Mononuclear cell (primary cell): ENCODE data around the gene AP2A2. TPM values are rescaled to one million over a fixed set of nuclear protein-coding genes. Genes with fewer than 3 reads are reported as not detected.

Experiments used
- H3K27me3 ChIP-seq: 2 replicates; pipeline ENCODE4 v1.6.0; 2011; ENCODE audit warnings: low read length, control low read depth; ENCODE audit not compliant: insufficient read depth
- H3K4me1 ChIP-seq: 2 replicates; pipeline ENCODE4 v1.5.1; 2011; ENCODE audit warnings: mild to moderate bottlenecking, low read length, control low read depth; ENCODE audit not compliant: insufficient read depth
- H3K4me3 ChIP-seq: 2 replicates; pipeline ENCODE4 v1.5.1; 2011; ENCODE audit warnings: mild to moderate bottlenecking, low read length, moderate library complexity
- H3K9me3 ChIP-seq: 2 replicates; pipeline ENCODE4 v1.5.1; 2011; ENCODE audit warnings: low read depth, mild to moderate bottlenecking, control low read depth, low read length
- total RNA-seq: library from RNA; depleted of rRNA; stranded (reverse); fragments of >200 nt; gene quantifications from one replicate; pipeline ENCODE4 v1.2.3, GENCODE V29; 2012

The AP2A2 gene
- total RNA-seq, 1 donor = 40.0 TPM

DNA sequence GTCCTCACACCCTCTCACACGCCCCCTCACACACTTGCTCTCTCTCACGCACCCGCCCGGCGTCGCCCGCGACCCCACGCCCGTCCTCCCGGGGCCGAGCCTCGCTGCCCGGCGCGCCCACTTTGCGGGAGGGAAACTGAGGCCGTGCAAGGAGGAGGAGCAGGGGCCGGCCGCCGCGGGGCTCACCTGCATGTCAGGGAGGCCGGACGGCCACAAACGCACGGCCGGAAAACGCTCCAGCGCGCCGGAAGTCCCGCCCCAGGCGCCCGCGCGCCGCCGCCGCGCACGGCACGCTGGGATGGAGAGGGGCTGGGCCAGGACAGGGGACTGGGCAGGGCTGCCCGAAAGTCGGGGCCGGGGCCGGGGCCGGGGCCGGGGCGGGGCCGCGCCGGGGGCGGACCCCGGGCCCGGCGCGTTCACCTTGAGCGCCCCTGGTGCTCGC is 15.1 kb upstream of the AP2A2 start, which contains the start of gene CHID1:
Gene CHID1, minus strand, starts transcription at position 222 of the 442 bp plus-strand sequence. CDS start 5,994 bp downstream, outside the sequence.
- H3K9me3 ChIP-seq = no peaks in the 10 kb centered on the region
- peak within 1 kb of the TSS; percentile 61 for H3K4me3 ChIP-seq
- H3K4me1 ChIP-seq = peaks cover 17% of the 10 kb centered on the region
- no peaks in the 10 kb centered on the region for H3K27me3 ChIP-seq

DNA sequence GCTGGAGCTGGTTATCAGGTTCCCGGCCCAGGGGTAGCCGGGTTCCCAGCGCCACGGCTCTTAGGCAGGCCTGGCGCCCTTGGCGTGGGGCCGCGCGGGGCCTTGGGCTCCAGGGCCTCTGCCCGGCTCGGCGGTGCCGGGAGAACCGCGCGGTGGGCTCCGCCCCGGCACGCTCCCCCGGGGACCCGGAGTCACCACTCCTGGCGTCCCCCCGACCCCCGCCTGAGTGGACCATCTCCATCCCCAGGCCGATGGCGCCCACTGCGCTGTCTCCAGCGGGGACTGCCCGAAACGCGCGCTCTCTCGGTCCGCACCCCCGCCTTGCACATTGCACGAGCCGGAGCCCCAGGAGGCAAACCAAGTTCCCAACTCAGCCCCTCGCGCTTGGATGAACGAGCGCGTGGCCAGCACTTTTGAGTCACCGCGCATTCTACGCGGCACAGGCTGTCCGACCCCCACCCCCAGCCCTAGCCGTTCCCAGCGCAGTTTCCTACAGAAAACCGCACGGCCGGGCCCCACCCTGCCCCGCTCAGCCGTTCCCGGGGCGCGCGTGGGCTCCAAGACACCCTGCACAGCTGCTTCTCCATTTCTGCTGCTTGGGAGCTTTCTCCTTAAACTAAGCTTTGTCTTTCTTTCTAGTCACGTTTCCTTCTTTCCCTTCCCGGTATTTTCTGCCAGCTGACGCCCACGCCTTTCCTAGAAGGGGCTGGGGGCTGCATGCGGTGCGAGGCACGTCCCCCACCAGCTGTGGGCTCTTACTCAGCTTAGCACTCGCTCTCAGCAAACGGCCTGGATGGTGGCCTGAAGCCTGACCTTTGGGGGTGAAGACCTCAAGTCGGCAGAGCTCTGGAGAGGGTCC is 14.4 kb upstream of the AP2A2 start:
- H3K4me3 ChIP-seq = peak overlapping the region; percentile 61
- peaks cover 17% of the 10 kb centered on the region for H3K4me1 ChIP-seq
- H3K9me3 ChIP-seq = no peaks in the 10 kb centered on the region
- H3K27me3 ChIP-seq = no peaks in the 10 kb centered on the region

DNA sequence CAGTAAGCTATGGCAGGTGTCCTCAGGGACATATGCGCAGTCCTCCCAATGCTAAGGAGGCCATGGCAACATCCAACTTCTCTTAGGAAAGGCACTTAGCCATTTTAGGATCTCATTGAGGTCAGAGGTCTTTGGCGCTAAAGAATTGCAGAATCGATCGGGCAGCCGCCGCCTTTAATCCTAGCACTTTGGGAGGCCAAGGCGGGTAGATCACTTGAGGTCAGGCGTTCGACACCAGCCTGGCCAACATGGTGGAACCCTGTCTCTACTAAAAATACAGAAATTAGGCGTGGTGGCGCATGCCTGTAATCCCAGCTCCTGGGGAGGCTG is 13.8 kb upstream of the AP2A2 start:
- Histone ChIP-seq H3K27me3 (no peaks in the 10 kb centered on the region), H3K4me1 (peaks cover 17% of the 10 kb centered on the region), H3K4me3 (no peak overlapping the region), H3K9me3 (no peaks in the 10 kb centered on the region)

DNA sequence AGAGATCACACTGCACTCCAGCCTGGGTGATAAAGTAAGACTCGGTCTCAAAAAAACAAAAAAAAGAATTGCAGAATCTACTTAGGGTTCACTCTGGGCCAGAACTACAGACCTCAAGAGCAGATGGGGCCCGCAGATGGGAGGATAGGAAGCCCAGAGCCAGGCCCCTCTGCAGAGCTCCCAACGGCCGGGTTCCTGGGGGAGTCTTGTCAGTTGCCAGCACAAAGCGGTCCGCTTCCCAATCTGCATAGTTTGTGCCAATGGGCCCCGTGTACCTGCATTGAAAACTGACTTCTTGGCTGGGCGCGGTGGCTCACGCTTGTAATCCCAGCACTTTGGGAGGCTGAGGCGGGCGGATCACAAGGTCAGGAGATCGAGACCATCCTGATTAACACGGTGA is 13.4 kb upstream of the AP2A2 start:
- H3K9me3 ChIP-seq = no peaks in the 10 kb centered on the region
- no peak overlapping the region for H3K4me3 ChIP-seq
- peaks cover 17% of the 10 kb centered on the region for H3K4me1 ChIP-seq
- no peaks in the 10 kb centered on the region for H3K27me3 ChIP-seq

DNA sequence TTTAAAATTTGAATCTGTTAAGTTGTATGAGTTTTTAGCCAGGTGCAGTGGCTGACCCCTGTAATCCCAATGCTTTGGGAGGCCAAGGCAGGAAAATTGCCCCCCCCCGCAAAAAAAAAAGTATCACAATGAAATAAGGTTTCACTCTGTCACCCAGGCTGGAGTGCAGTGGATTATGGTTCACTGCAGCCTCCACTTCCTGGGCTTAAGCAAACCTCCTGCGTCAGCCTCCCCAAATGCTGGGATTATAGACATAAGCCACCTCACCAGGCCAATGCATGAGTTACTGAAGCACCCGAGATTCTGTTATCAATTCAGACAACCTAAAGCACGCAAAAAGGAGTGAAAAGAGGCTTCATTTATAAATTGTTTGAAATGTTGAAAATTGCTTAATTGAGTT is 12.6 kb upstream of the AP2A2 start:
- Histone ChIP-seq H3K4me1 (peaks cover 17% of the 10 kb centered on the region), H3K4me3 (no peak overlapping the region), H3K27me3 (no peaks in the 10 kb centered on the region)

DNA sequence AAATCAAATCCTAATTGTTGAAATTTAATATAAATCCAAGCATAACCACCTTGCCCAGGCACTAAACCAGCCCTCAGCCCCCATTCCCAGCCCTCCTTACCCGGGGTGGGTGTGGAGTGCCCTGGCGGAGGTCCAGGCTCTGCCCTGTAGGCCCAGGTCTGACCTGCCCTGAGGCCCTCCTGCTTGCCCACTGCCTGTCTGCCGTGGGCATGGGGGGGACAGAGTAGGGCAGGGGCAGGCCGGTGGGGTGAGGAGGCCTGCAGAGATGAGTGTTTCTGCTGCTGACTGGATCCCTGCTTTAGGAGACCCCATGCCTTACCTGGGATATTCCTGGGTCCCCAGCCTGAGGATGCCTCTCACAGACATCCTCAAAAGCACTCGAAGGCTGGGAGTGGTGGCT is 11.5 kb upstream of the AP2A2 start:
- Histone ChIP-seq H3K9me3 (no peaks in the 10 kb centered on the region), H3K27me3 (no peaks in the 10 kb centered on the region), H3K4me1 (peaks cover 17% of the 10 kb centered on the region), H3K4me3 (no peak overlapping the region)

More for the DNA sequence above, 12.6 kb upstream of the AP2A2 start:
- H3K9me3 ChIP-seq = no peaks in the 10 kb centered on the region

DNA sequence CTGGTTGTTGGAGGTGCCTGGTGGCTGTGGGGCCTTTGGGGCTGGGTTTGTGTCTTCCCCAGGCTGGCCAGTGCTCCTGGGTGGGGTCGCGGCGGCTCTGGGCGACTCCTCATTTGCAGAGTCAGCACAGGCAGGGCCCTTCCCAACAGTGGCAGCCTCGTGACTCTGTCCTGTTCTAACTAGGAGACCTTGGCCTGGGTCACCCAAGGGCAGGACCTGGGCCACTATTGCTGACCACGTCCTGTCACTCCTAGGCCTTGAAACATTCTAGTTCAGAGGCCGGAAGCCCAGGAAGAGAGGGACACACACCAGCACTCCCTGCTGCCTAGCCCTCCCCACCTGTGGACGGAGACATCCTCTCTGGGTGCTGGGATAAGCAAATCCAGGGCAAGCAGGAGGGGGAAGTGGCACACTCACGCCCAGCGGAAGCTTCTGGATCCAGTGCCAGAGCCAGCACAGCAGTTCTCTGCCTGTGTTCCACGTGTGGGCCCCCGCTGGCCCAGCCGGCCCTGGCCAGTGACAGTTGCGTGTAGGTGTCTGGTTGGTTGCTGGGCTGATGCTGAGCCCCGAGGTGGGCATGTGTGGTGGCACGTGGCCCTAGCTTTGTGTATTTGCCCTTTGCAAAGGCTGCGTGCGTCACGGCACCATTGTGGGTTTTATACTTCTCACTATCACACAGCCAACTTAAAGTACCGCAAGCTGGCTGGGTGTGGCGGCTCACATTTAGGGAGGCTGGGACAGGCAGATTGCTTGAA is 10.7 kb upstream of the AP2A2 start:
- Histone ChIP-seq H3K27me3 (no peaks in the 10 kb centered on the region), H3K4me1 (peaks cover 9% of the 10 kb centered on the region), H3K9me3 (no peaks in the 10 kb centered on the region), H3K4me3 (no peak overlapping the region)

DNA sequence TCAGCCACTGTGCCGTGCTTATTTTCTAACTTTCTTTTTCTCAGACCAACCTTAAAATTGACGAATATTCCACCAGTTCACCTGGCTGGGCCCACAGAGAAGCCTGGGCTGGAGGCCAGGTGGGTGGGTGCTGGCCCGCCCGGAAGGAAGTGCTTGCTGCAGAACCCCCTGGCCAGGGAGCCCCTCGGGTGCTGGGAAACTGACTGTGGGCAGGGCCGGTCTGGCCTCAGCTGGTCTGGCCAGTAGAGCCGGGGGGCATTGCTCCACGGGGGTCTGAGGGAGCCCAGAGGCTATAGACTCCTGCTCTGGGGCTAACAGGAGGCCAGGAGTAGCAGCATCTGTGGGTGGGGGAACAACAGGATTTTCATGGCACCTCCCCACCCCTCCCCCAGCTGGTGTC is 8.2 kb upstream of the AP2A2 start:
- Histone ChIP-seq H3K27me3 (no peaks in the 10 kb centered on the region), H3K4me3 (no peak overlapping the region), H3K9me3 (no peaks in the 10 kb centered on the region), H3K4me1 (no peaks in the 10 kb centered on the region)

DNA sequence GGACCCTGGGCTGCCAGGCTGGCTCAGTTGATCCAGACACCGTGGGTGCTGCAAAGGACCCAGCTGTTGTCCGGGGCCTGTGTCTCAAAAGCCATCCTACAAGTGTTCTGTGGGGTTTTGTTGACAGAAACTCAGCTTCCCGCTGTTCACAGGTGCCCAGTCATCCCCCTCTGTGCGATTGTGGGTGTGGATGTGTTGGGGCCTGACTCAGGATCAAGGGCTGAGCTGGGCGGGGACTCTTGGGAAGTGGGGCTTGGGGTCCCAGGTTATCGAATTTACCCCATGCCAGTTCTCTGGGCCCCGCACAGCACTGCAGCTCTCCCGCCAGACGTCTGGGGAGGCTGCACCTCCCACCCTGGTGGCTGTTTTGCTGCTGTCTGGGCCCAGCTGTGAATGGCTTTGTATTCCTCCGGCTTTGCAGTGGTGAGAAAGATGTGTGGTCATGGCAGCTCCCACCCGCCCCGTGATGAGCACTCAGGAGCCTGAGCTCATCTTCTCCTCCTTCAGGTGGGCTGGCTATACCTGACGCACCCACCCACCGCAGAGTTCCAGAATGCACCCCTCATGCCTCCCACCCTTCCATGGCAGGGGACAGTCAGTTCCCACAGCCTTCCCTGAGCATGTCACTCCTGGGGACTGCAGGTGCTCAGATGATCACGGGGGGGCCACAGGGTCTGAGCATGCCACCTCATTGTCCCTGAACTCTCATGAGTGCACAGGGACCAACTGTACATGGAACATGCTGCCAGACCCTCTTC is 3.6 kb upstream of the AP2A2 start:
- Histone ChIP-seq H3K9me3 (no peaks in the 10 kb centered on the region), H3K27me3 (no peaks in the 10 kb centered on the region), H3K4me1 (peaks cover 12% of the 10 kb centered on the region), H3K4me3 (no peak overlapping the region)

DNA sequence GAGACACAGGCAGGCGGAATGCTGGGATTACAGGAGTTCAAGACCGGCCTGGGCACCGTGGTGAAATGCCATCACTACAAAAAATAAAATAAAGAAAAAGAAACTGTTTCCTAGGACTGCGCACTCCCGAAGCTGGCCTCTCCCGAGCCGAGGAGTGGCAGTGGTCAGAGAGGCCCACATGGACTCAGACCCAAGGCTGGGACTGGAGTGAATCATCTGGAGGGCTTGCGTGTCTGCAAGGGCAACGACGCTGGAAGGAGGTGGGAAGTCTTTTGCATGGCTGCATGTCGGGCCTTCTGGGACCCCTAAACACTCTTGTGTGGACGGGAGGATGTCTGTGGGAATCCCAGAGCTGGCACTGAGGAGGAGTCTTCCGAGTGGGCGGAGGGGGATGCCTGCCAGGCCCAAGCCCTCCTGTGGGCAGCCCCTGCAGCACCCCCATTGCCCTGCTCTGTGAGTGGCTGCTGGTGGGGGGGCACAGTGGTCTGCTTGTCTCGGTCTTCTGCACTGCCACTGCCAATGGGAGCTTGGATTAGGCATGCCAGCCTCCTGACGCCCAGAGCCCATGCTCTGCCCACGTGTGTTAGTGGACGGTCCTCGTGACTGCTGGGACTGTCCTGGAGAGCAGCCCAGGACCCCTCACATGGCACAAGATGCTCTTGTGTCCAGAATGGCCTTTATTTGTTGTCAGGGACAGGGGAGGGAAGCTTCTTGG is 1.8 kb upstream of the AP2A2 start:
- H3K27me3 ChIP-seq = no peaks in the 10 kb centered on the region
- H3K4me3 ChIP-seq = no peak overlapping the region
- peaks cover 30% of the 10 kb centered on the region for H3K4me1 ChIP-seq
- no peaks in the 10 kb centered on the region for H3K9me3 ChIP-seq

DNA sequence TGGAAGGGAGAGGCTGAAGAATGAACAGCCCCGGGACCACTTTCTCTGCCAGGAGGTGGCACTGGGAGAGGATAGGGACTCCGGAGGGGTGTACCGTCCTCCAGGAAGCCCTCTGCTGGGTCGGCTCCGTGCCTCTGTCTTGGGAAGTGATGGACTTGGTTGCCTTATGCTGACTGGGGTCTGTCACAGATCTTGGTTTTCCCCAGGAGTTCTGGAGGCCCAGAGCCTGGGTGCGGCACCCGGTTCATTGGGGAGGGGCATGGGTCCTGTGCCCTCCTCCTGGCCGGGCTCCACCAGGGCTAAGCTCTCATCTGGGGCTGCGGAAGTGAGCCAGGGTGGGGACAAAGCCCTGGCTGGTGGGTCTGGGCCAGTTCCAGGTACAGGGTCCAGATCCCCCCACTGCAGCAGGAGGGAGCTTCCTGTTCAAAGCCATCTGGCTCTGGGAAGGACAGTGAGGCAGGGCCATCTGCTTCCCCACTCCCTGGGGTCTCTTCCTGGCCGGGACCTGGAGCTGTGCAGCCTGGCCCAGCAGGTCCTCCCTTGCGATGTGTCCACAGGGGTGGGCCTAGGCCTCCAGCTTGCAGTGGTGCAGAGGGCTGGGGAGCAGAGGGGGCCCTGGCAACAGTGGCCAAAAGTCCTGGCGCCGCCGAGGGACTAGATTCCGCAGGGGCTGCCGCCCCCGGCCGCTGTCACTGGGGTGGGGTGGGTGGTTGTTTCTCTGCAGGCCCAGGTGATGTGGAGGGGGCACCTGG is 1.1 kb upstream of the AP2A2 start:
- Histone ChIP-seq H3K9me3 (no peaks in the 10 kb centered on the region), H3K4me3 (no peak overlapping the region), H3K4me1 (peaks cover 34% of the 10 kb centered on the region), H3K27me3 (no peaks in the 10 kb centered on the region)

DNA sequence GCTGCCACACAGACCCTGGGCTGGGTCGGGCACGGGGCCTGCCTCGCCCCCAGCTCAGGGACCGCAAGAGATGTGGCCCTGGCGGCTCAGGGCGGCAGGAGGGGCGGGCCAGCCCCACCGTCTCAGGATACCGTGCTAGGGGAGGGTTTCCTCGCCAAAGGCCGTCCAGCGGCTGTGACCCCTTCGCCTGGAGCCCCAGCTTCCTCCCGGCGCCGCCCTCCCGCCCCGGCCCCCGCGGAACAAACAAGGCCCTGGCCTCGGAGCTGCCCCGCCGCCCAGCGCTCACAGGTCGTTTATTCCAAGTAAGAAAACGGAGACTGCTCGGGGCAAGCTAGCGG is 543 bp upstream of the AP2A2 start:
- Histone ChIP-seq H3K4me1 (peaks cover 35% of the 10 kb centered on the region), H3K4me3 (peak overlapping the region; percentile 23), H3K27me3 (no peaks in the 10 kb centered on the region), H3K9me3 (no peaks in the 10 kb centered on the region)

DNA sequence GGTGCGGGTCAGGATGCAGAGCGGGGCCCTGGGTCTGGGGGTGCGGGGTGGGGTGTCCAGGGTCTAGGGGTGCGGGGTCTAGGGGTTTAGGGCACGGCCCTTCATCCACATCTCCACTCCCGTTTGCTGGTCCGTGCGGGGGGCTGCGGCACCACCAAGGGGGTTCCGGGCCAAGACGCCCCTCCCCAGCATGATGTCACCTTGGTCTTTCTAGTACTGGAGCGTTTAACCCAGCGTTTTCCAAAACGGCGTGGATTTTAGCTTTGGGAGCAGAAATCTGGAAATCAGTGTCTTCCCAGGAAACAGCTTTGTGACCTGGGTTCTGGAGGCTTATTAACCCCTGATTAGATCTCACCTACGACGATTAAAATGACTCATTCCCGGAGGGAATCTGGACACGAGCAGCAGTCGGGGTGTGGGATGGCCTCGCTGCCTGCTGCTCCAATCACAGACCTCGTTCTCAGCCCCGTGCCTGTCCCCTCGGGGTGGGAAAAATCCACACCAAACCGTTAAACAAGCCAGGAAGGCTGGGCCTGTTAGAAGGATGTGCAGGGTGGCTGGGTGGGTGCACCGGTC is 759 bp downstream of the AP2A2 start:
- Histone ChIP-seq H3K4me1 (peaks cover 38% of the 10 kb centered on the region), H3K9me3 (no peaks in the 10 kb centered on the region), H3K27me3 (no peaks in the 10 kb centered on the region), H3K4me3 (peak overlapping the region; percentile 43)

DNA sequence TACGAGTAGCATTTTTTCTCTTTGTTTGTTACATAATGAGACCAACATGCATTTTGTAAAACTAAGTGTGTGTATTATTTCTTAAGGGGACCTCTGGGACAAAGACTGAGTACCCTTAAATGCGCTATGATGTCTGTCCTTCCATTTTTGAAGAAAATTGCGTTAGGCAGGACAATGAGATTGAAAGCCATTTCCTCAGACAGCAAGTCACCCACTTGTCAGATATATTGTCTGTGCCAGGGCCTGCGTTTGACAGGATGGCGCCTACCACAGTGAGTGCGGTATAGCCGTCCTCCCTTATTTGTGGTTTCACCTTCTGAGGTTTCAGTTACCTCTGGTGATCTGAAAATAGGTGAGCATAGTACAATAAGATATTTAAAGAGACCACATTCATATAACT is 2.2 kb downstream of the AP2A2 start:
- Histone ChIP-seq H3K9me3 (no peaks in the 10 kb centered on the region), H3K27me3 (no peaks in the 10 kb centered on the region), H3K4me3 (no peak overlapping the region), H3K4me1 (peaks cover 52% of the 10 kb centered on the region)
